SK-N-SH (cell line): Measurements from ENCODE around the gene WDR5B. TPM values are rescaled to one million over a fixed set of nuclear protein-coding genes. Genes with fewer than 3 reads are reported as not detected.

ENCODE experiments used
- CTCF ChIA-PET: fragments of 300-600, 350-600 bp; formaldehyde crosslinking; extraction: SDS; loops from one replicate; lab custom pipeline; 2021; lab: Yijun Ruan, JAX
- POLR2A ChIA-PET: fragments of 350-600 bp; sonication (Branson Sonifier 250); formaldehyde crosslinking; extraction: SDS; loops from one replicate; lab custom pipeline; 2020; ENCODE audit warnings: antibody characterized with exemption, inconsistent platforms; lab: Yijun Ruan, JAX
- DNase-seq: peaks from one replicate; pipeline ENCODE4 v3.0.0; 2012
- H2AFZ ChIP-seq: fragments of 200-600 bp; sonication (generic); 2 replicates; pipeline ENCODE4 v1.8.1; 2016; ENCODE audit warnings: antibody characterized with exemption, mild to moderate bottlenecking, low read depth
- H3F3A ChIP-seq: fragments of 200-600 bp; sonication (generic); replicated peaks from 2 replicates; pipeline ENCODE3; 2016; ENCODE audit warnings: antibody characterized with exemption, mild to moderate bottlenecking; ENCODE audit not compliant: insufficient read depth
- H3K27ac ChIP-seq, 2 experiments: fragments of 200-500 bp in 1 of 2; fragments of 200-600 bp in 1 of 2; sonication (Bioruptor generic) in 1 of 2; sonication (generic), shearing (Covaris generic) in 1 of 2; 2 replicates each; pipeline versions ENCODE4 v1.5.1 to v1.6.1; 2014 to 2016; ENCODE audit warnings: low read depth in 2 of 2, inconsistent platforms in 1 of 2, low read length in 1 of 2, mild to moderate bottlenecking in 1 of 2, mixed read lengths in 1 of 2
- H3K27me3 ChIP-seq: fragments of 200-600 bp; sonication (generic), shearing (Covaris generic); 2 replicates; pipeline ENCODE4 v1.6.1; 2016; ENCODE audit warnings: mixed run types; ENCODE audit not compliant: insufficient read depth
- H3K36me3 ChIP-seq, 2 experiments: fragments of 200-500 bp in 1 of 2; fragments of 200-600 bp in 1 of 2; sonication (Bioruptor generic) in 1 of 2; sonication (generic) in 1 of 2; replicated peaks in 1 of 2; 2 replicates each; pipeline versions ENCODE3 to v1.5.1; 2014 to 2016; ENCODE audit warnings: low read length in 1 of 2, mild to moderate bottlenecking in 1 of 2; ENCODE audit not compliant: insufficient read depth in 2 of 2, control insufficient read depth in 1 of 2
- H3K4me1 ChIP-seq, 2 experiments: fragments of 200-500 bp in 1 of 2; fragments of 200-600 bp in 1 of 2; sonication (Bioruptor generic) in 1 of 2; sonication (generic), shearing (Covaris generic) in 1 of 2; 2 replicates each; pipeline versions ENCODE4 v1.5.1 to v1.6.1; 2014 to 2016; ENCODE audit warnings: low read depth in 1 of 2, low read length in 1 of 2, mixed run types in 1 of 2; ENCODE audit not compliant: insufficient read depth in 2 of 2, control insufficient read depth in 1 of 2
- H3K4me2 ChIP-seq: fragments of 200-600 bp; sonication (generic), shearing (Covaris generic); 2 replicates; pipeline ENCODE4 v1.6.1; 2017; ENCODE audit warnings: mixed run types
- H3K4me3 ChIP-seq, 2 experiments: fragments of 200-500 bp in 1 of 2; fragments of 200-600 bp in 1 of 2; sonication (Bioruptor generic) in 1 of 2; sonication (generic), shearing (Covaris generic) in 1 of 2; 2 replicates each; pipeline versions ENCODE4 v1.5.1 to v1.8.1; 2014 to 2016; ENCODE audit warnings: low read depth in 2 of 2, inconsistent platforms in 1 of 2, low read length in 1 of 2, mild to moderate bottlenecking in 1 of 2, mixed read lengths in 1 of 2, moderate library complexity in 1 of 2
- H3K79me2 ChIP-seq: fragments of 200-600 bp; sonication (generic); 2 replicates; pipeline ENCODE4 v1.8.1; 2017; ENCODE audit warnings: mild to moderate bottlenecking; ENCODE audit not compliant: insufficient read depth
- H3K9ac ChIP-seq: fragments of 200-600 bp; sonication (generic); 2 replicates; pipeline ENCODE4 v1.6.1; 2017; ENCODE audit warnings: mixed run types
- H3K9me2 ChIP-seq: fragments of 200-600 bp; sonication (generic); 2 replicates; pipeline ENCODE4 v1.6.1; 2017; ENCODE audit warnings: mixed run types
- H3K9me3 ChIP-seq: fragments of 200-600 bp; sonication (generic); 2 replicates; pipeline ENCODE4 v1.6.1; 2017; ENCODE audit warnings: mixed run types, mild to moderate bottlenecking, moderate library complexity
- H4K20me1 ChIP-seq: fragments of 200-600 bp; sonication (generic); 2 replicates; pipeline ENCODE4 v1.6.1; 2017; ENCODE audit warnings: mild to moderate bottlenecking, mixed run types; ENCODE audit not compliant: insufficient read depth
- CHD2 ChIP-seq: fragments of 150-350 bp; IDR thresholded peaks from 2 replicates; pipeline ENCODE4 v1.6.1; 2018; ENCODE audit warnings: low read length; ENCODE audit not compliant: partially characterized antibody
- CTCF ChIP-seq: fragments of 200-600 bp; sonication (generic); IDR thresholded peaks from 2 replicates; pipeline ENCODE4 v1.6.1; 2017; ENCODE audit warnings: antibody characterized with exemption, mild to moderate bottlenecking, moderate library complexity
- ELF1 ChIP-seq: IDR thresholded peaks from 2 replicates; pipeline ENCODE4 v1.4.0; 2012
- EP300 ChIP-seq, 2 experiments: IDR thresholded peaks; 2 replicates each; pipeline versions ENCODE4 v1.4.0 to v1.6.1; 2012; ENCODE audit warnings: borderline replicate concordance in 1 of 2, low read depth in 1 of 2, low read length in 1 of 2
- EZH2phosphoT487 ChIP-seq: fragments of 200-600 bp; sonication (generic); IDR thresholded peaks from 2 replicates; pipeline ENCODE4 v1.6.1; 2017; ENCODE audit warnings: low read depth, mixed run types, mild to moderate bottlenecking, antibody characterized with exemption, moderate library complexity, borderline replicate concordance
- FOSL2 ChIP-seq: IDR thresholded peaks from 2 replicates; pipeline ENCODE4 v1.4.0; 2012; ENCODE audit warnings: low read depth, mild to moderate bottlenecking, moderate library complexity, borderline replicate concordance
- FOXM1 ChIP-seq: IDR thresholded peaks from 2 replicates; pipeline ENCODE4 v1.4.0; 2012; ENCODE audit warnings: low read depth, mild to moderate bottlenecking
- GABPA ChIP-seq: IDR thresholded peaks from 2 replicates; pipeline ENCODE4 v1.4.0; 2012; ENCODE audit warnings: low read depth, mild to moderate bottlenecking
- GATA2 ChIP-seq: sonication (generic); formaldehyde crosslinking; IDR thresholded peaks from 2 replicates; pipeline ENCODE4 v1.5.0; 2020; ENCODE audit warnings: mild to moderate bottlenecking, missing genetic modification reagents
- MAX ChIP-seq: IDR thresholded peaks from 2 replicates; pipeline ENCODE4 v1.4.0; 2012; ENCODE audit warnings: low read depth
- MEF2A ChIP-seq: IDR thresholded peaks from 2 replicates; pipeline ENCODE4 v1.4.0; 2012; ENCODE audit warnings: low read depth, borderline replicate concordance
- MXI1 ChIP-seq: IDR thresholded peaks from 2 replicates; pipeline ENCODE4 v1.6.1; 2012; ENCODE audit warnings: mild to moderate bottlenecking, low read depth, low read length, improper control_type of control experiment
- NRF1 ChIP-seq: IDR thresholded peaks from 2 replicates; pipeline ENCODE4 v1.6.1; 2012; ENCODE audit warnings: low read depth, mild to moderate bottlenecking, low read length
- RFX5 ChIP-seq: IDR thresholded peaks from 2 replicates; pipeline ENCODE4 v1.6.1; 2012; ENCODE audit warnings: mild to moderate bottlenecking, improper control_type of control experiment, low read length
- RXRA ChIP-seq: IDR thresholded peaks from 2 replicates; pipeline ENCODE4 v1.4.0; 2012; ENCODE audit warnings: low read depth, mild to moderate bottlenecking, borderline replicate concordance
- SIN3A ChIP-seq: IDR thresholded peaks from 2 replicates; pipeline ENCODE4 v1.6.1; 2012; ENCODE audit warnings: low read depth, mild to moderate bottlenecking, low read length, moderate library complexity, borderline replicate concordance
- SMC3 ChIP-seq: IDR thresholded peaks from 2 replicates; pipeline ENCODE4 v1.6.1; 2012; ENCODE audit warnings: low read depth, low read length, improper control_type of control experiment
- TAF1 ChIP-seq: IDR thresholded peaks from 2 replicates; pipeline ENCODE4 v1.6.1; 2012; ENCODE audit warnings: low read depth, mild to moderate bottlenecking, low read length, moderate library complexity, borderline replicate concordance
- TCF12 ChIP-seq: IDR thresholded peaks from 2 replicates; pipeline ENCODE4 v1.4.0; 2012
- TEAD4 ChIP-seq: IDR thresholded peaks from 2 replicates; pipeline ENCODE4 v1.4.0; 2012; ENCODE audit warnings: mild to moderate bottlenecking, borderline replicate concordance; ENCODE audit not compliant: insufficient read depth
- USF1 ChIP-seq: IDR thresholded peaks from 2 replicates; pipeline ENCODE4 v1.4.0; 2012; ENCODE audit warnings: low read depth, borderline replicate concordance
- ZBTB33 ChIP-seq: IDR thresholded peaks from 2 replicates; pipeline ENCODE4 v1.4.0; 2012; ENCODE audit warnings: low read depth, borderline replicate concordance
- WGBS: methylation state at CpG from one replicate; pipeline ENCODE4 v1.1.6; 2017; ENCODE audit warnings: low lambda C conversion rate; 5-methylcytosine and 5-hydroxymethylcytosine counted together
- polyA plus RNA-seq, 3 experiments: library from polyadenylated mRNA; depleted of rRNA; stranded (reverse); fragments of >200 nt; gene quantifications; 2 replicates each; pipeline ENCODE4 v1.2.3, GENCODE V29; 2012
- TF ChIP-seq, protein P1 (sequence below): IDR thresholded peaks from 2 replicates; pipeline ENCODE4; 2012
- TF ChIP-seq, protein P2 (sequence below): fragments of 150-350 bp; IDR thresholded peaks from 2 replicates; pipeline ENCODE4 v1.6.1; 2016; ENCODE audit warnings: mild to moderate bottlenecking, low read depth, low read length

WDR5B gene
- polyA plus RNA-seq, 1 of the 3 experiments (the other 2 are of a cell fraction) = 2.2 TPM

- POLR2A ChIA-PET = interaction anchor here (0.6 to 2.8 kb wide), 5 partner anchors 9 to 131 kb away, joined by 3 to 21 read pairs (median 6); partner anchors contain the start of genes KPNA1 and WDR5B
- TF ChIP-seq RXRA = no peak
- no peak; the same call in 1 of the 2 replicates for TF ChIP-seq SMC3
- TF ChIP-seq SIN3A = peak; percentile 53; the same call in 1 of the 2 replicates
- peak; percentile 70 for TF ChIP-seq NRF1
- TF ChIP-seq RFX5 = no peak; the same call in 1 of the 2 replicates
- TF ChIP-seq EP300 (IDR thresholded peaks at IDR 0.05; ENCODE audit: borderline replicate concordance in 1 of 2, low read depth in 1 of 2, low read length in 1 of 2) = no peak; a peak in 1 of 4 replicates
- peak; percentile 62 for TF ChIP-seq CHD2
- TF ChIP-seq, protein P1, sequence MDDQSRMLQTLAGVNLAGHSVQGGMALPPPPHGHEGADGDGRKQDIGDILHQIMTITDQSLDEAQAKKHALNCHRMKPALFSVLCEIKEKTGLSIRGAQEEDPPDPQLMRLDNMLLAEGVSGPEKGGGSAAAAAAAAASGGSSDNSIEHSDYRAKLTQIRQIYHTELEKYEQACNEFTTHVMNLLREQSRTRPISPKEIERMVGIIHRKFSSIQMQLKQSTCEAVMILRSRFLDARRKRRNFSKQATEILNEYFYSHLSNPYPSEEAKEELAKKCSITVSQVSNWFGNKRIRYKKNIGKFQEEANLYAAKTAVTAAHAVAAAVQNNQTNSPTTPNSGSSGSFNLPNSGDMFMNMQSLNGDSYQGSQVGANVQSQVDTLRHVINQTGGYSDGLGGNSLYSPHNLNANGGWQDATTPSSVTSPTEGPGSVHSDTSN = no peak; the same call in 1 of the 2 replicates
- TF ChIP-seq EZH2phosphoT487 = no peak
- TF ChIP-seq, protein P2, sequence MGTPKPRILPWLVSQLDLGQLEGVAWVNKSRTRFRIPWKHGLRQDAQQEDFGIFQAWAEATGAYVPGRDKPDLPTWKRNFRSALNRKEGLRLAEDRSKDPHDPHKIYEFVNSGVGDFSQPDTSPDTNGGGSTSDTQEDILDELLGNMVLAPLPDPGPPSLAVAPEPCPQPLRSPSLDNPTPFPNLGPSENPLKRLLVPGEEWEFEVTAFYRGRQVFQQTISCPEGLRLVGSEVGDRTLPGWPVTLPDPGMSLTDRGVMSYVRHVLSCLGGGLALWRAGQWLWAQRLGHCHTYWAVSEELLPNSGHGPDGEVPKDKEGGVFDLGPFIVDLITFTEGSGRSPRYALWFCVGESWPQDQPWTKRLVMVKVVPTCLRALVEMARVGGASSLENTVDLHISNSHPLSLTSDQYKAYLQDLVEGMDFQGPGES = 0 out of 2 replicates have a peak, but pooled peaks have one; percentile 2
- TF ChIP-seq TAF1 = peak; percentile 79
- no peak for TF ChIP-seq FOXM1
- peak; percentile 83; the same call in 1 of the 2 replicates for TF ChIP-seq MAX
- no peak for TF ChIP-seq ELF1
- no peak for TF ChIP-seq GATA2 (CRISPR knock-in tag)
- peak; percentile 62 for TF ChIP-seq CTCF
- no peak for TF ChIP-seq MEF2A
- no peak for TF ChIP-seq GABPA
- TF ChIP-seq FOSL2 = no peak
- TF ChIP-seq ZBTB33 = no peak
- peak; percentile 36; the same call in 1 of the 2 replicates for TF ChIP-seq USF1
- peak; percentile 90 for TF ChIP-seq MXI1
- TF ChIP-seq TEAD4 = no peak
- TF ChIP-seq TCF12 = peak; percentile 20; the same call in 1 of the 2 replicates
These were observed 31.8 kb downstream of the WDR5B start, which contains the start of gene FAM162A for GRCh38 chr3:122383771-122384697. TSS of gene FAM162A (plus strand) at chr3:122384182. CDS start at chr3:122384266, 84 bp downstream.

More at GRCh38 chr3:122383771-122384697, 31.8 kb downstream of the WDR5B start, which contains the start of gene FAM162A:
- H3K36me3 ChIP-seq = peaks cover 0 to 2% of the 10 kb centered on the region in 2 experiments
- H3K9me2 ChIP-seq = no peaks in the 10 kb centered on the region
- peak within 1 kb of the TSS; percentile 79 to 98 for H3K4me3 ChIP-seq
- CTCF ChIA-PET = interaction anchor here (0.6 to 2.4 kb wide), 17 partner anchors 9 to 861 kb away, joined by 3 to 20 read pairs (median 4); partner anchors contain the start of genes DTX3L, PARP9, POLQ and WDR5B
- H3K27me3 ChIP-seq = no peaks in the 10 kb centered on the region
- peaks cover 6% of the 10 kb centered on the region for H3F3A ChIP-seq
- peaks cover 42% of the 10 kb centered on the region for H3K79me2 ChIP-seq
- no peaks in the 10 kb centered on the region for H3K9me3 ChIP-seq
- H3K9ac ChIP-seq = peak within 1 kb of the TSS; percentile 78
- peak; percentile 93 for DNase-seq
- H3K4me2 ChIP-seq = peak within 1 kb of the TSS; percentile 91
- peak within 1 kb of the TSS; percentile 61 to 94 for H3K27ac ChIP-seq
- WGBS = 4% methylated on average over 11 of the region's 52 CpGs
- peaks cover 8 to 9% of the 10 kb centered on the region in 2 experiments; a peak in 3 of 4 replicates for H3K4me1 ChIP-seq
- H2AFZ ChIP-seq = peak within 1 kb of the TSS; percentile 98
- no peaks in the 10 kb centered on the region for H4K20me1 ChIP-seq
